ENCODE measurements around the gene STC2.

GRCh38 chr5:173278641-173279040 lies 49.6 kb downstream of the STC2 start:
- TF ChIP-seq, protein P1, sequence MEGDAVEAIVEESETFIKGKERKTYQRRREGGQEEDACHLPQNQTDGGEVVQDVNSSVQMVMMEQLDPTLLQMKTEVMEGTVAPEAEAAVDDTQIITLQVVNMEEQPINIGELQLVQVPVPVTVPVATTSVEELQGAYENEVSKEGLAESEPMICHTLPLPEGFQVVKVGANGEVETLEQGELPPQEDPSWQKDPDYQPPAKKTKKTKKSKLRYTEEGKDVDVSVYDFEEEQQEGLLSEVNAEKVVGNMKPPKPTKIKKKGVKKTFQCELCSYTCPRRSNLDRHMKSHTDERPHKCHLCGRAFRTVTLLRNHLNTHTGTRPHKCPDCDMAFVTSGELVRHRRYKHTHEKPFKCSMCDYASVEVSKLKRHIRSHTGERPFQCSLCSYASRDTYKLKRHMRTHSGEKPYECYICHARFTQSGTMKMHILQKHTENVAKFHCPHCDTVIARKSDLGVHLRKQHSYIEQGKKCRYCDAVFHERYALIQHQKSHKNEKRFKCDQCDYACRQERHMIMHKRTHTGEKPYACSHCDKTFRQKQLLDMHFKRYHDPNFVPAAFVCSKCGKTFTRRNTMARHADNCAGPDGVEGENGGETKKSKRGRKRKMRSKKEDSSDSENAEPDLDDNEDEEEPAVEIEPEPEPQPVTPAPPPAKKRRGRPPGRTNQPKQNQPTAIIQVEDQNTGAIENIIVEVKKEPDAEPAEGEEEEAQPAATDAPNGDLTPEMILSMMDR (conservative IDR thresholded peaks at IDR 0.05; ENCODE audit: low read length): no peak
- no peak for TF ChIP-seq EZH2phosphoT487 (IDR thresholded peaks at IDR 0.05; ENCODE audit: borderline replicate concordance, low read depth, low read length)
